ENCODE measurements around the gene DRAP1.

- no peak for TF ChIP-seq EZH2 (IDR thresholded peaks at IDR 0.05; ENCODE audit: insufficient read depth, low read length)
- no peak for TF ChIP-seq CTCF (IDR thresholded peaks at IDR 0.05; ENCODE audit: insufficient read depth, low read depth, low read length)
These were observed 4.0 kb upstream of the DRAP1 start for GRCh38 chr11:65915101-65915820.
